ENCODE results near the gene POLD2.
"Not testable (repeated sequence)": the region's sequence is repeated elsewhere in the genome, so short reads cannot be mapped to it uniquely, and the experiment has no call there.

POLD2 gene

DNA sequence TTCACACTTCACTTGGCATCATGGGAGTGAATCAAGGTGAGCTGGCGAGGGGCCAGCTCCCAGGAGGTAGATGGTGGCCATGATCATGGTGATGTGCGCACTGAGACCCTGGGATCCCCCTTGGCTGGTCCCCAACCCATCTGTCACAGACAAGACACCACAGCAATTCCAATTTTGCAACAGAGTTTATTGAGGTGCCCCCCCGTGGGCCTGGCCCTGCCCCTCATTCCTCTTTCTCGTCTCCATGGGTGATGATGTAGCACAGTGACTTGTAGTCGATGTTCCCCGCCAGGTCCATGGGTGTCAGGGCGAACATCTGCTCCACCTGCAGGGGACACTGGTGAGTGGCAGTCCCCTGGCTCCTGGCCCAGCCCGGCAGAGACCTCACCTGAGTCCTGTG, 15.3 kb upstream of the POLD2 start:
- no peak for DNase-seq (ENCODE audit: low spot score)

DNA sequence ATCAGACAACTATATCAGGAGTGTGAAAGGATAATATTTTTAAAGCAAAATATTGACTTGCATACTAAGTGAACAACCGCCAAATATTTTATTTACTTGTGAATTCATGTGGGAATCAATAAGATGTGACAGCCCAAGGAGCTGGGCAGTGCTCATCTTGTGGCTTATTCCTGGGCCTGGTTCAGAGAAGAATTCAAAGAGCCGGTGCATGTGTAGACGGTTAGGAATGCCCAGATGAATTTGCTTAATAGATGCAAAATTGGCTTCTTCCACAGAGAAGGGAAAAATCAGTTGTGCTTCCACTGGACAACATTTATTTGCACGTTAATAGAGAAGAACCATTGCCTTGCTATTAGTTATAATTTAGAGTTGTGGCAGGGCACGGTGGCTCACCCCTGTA, 13.4 kb upstream of the POLD2 start:
- no peak for DNase-seq (ENCODE audit: low spot score)

DNA sequence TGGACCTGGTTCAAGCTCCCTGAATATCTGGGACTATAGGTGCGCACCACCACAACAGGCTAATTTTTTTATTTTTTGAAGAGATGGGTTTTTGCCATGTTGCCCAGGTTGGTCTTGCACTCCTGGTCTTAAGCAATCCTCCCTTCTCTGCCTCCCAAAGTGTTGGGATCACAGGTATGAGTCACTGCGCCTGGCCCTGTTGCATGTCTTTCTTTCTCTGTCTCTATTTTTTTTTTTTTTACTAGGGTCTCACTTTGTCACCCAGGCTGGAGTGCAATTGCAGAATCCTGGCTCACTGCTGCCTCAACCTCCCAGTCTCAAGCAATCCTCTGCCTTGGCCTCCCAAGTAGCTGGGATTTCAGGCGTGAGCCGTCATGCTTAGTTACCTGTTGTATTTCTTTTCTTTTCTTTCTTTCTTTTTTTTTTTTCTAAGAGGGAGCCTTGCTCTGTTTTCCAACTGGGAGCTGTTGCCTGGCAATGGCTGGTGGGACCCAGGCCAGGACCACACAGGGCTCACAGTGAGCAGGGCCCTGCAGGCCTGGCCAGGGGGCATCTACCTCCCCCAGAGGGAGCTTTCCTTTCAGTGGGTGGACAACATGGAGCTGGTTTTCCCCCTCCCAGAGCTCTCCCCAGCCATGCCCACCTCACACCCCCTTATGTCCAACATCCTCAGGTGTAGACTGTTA, 11.7 kb upstream of the POLD2 start:
- DNase-seq (ENCODE audit: low spot score), result no peak

DNA sequence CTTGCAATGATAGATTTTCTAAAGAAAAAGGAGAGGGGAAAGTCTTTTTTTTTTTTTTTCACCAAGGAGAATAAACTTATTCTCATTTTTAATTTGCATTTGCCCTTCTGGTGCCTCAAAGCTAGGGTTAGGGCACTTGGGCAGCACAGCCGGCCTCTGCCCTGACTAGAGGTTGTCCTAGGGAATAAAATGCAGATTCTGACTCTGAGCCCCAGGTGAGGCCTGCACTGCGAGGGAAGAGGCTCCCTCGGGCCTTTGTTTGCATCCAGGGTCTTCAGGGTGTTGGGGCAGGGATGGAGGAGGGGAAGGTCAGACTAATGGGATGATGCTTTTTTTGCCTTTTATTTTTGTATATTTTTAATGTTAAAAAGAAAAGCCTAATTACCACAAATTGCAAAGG, 9.9 kb upstream of the POLD2 start:
- no peak for DNase-seq (ENCODE audit: low spot score)

DNA sequence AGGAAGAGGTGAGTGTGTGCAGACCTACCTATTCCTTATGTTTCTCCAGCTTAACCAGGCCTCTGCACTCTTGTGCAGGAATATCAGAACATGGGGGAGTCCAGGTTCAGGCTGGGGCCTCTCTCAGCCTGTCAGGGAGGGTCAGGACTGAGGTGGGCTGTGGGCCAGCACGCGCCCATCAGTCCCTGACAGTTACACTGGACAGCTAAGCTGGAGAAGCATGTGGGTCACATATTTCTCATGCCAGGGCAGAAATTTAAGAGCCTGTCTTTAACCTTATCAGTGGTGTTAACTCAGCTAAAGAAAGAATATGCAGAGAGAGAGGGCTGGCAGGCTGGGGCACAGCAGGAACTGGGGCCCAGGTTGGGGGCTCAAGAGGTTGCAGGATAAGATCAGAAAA, 8.7 kb upstream of the POLD2 start:
- DNase-seq (ENCODE audit: low spot score), result no peak

DNA sequence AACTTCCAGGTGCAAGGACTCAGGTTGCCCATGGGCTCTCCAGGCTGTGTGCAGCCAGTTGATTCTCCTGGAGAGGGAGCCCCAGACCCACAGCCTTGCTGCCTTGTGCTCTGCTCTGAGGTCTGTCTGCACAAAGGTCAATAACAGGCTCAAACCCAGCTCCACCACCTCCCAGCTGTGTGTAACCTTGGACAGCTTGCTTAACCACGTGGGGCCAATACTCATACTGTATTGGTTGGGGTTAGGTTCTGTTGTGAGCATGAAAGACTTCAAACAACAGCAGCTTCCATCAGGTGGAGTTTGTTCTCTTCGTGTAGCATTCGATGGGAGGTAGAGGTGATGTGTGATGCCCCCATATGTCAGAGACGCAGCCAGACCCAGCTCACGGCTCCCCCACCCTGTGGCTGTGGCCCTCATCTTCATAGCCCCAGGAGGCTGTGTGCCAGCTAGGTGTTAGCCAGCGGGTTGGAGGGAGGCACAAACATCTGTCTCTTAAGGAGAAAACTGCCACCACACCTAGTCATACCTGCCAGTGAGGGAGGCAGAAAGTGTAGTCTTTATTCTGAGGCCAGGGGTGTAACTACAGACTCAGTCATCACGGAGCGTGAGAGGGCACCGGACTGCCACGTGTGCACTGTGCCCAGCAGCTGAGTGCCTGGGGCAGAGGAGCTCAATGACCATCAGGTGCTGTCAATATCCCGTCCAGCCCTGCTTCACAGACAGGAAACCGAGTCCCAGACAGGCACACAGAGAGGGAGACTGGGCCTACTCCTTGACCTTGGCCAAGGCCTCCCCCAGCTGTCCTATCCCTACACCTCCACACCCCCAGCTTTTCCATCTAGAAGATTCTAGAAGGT, 8.1 kb upstream of the POLD2 start:
- DNase-seq (ENCODE audit: low spot score), result no peak

DNA sequence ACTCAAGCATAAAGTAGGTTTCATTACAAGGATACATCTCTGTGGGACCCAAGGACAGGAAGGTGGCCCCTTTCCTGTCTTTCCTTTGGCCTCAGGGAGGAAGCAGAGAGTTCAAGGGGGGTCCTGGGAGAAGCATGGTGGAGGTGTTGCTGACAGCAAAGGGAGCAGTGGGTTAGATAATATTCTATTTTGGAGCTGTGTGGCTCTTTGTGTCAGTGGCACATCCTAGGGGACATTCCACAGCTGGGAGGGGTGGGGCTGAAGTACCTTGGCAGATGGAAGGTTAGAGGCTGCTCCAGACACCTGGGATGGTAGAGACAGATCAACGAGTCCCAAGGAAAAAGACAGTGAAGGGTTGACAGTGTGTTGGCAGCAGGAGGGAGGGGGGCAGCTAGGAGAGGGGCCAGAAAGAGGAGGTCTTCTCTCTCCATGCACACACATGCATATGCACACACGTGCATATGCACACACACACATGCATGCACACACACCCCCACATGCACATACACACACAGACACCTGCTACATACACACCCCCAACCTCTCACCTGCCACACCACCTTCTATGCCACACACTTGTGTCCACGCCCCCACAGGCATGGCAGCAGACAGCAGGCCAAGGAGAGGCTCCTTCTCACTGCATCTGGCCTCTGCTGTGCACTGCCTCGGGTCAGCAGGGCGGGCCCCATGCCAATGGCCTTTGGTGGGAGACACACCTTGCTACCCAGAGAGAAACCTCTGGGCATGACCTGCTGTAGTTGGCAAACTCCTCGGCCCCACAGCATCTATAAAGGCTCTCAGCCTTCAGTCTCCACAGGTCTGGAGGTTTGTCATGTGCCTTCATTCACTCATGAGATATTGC, 5.6 kb upstream of the POLD2 start:
- no peak for DNase-seq (ENCODE audit: low spot score)

DNA sequence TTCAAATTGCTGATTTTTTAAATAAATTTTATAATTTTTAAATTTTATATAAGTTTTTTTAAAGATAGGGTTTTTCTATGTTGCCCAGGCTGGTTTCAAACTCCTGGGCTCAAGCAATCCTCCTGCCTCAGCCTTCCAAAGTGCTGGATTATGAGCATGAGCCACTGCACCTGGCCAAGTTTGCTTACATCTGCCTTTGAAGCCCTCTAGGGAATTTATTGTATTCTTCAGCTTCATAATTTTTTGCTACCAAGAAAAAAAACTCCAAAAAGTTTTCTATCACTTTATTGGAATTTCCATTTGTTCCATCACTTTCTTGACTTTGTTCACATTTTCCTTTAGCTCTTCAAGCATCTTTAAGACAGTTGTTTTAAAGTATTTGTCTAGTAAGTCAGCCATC, 3.8 kb upstream of the POLD2 start:
- no peak for DNase-seq (ENCODE audit: low spot score)

DNA sequence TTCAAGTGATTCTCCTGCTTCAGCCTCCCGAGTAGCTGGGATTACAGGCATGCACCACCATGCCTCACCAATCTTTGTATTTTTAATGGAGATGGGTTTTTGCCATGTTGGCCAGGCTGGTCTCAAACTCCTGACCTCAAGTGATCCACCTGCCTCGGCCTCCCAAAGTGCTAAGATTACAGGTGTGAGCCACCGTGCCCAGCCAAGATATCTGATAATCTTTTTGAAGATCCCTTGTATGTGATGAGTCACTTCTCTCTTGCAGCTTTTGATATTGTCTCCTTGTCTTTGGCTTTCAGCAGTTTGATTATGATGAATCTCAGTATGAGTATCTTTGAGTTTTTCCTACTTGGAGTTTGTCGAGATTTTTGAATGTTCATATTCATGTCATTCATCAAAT, 3.2 kb upstream of the POLD2 start:
- DNase-seq (ENCODE audit: low spot score), result not testable (repeated sequence)

DNA sequence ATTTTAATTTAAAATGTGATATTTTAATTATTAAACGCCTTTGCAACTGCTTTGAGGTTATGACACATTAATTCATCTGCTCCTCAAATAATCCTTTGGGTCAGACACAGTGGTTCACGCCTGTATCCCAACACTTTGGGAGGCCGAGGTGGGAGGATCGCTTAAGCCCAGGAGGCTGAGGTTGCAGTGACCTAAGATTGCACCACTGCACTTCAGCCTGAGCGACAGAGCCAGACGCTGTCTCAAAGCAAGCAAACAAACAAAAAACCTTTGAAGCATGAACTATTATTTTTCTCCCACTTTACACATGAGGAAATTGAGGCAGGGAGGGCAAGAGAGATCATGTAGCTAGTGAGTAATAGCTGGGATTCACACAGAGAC, 1.5 kb upstream of the POLD2 start:
- no peak for DNase-seq (ENCODE audit: low spot score)

DNA sequence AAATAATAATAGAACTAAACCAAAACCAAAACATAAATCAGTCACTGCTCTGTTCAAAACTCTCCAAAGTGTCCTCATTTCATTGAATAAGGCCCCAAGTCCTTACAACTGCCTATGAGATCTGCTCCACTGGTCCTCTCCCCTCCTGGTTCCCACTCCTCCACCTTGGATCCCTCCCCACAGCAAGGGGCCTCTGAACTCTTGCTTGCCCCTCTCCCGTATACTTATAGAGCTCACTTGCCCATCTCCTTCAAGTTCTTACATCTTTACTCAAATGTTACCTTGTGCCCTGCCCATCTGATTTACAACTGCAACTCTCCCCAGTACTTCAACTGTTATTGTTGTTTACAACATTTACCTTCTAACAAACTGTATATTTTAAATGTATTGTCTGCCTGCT, 819 bp downstream of the POLD2 start:
- no peak for DNase-seq (ENCODE audit: low spot score)

DNA sequence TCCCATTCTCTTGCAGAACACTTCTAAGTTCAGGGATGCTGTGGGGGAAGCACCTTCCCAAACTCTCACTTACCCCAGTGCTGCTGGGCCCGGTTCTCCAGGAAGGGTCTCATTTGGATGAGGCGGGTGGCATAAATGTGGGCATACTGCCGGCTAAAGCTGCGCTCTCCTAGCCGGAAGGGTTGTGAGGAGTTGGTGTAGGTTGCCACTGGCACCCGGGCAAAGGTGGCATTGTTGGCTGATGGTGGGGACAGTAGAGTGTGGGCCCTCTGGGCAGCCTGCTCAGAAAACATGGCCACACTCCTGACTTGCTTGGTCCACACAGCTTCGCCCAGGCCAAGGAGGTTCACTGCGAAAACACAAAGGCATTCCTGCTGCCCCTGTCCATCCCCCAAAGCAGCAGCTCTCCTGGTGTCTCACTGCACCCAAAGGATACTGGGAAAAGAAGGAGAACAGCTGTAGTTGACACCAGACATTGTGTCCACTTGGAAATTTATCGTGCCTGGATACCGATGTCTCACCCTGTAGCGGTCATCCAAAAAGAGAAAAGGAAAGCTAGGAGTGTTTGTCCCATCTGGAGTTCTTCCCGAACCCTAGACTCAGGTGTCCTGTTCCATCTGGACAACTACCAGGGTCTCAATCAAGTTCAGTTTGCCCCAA, 1.5 kb downstream of the POLD2 start:
- no peak for DNase-seq (ENCODE audit: low spot score)

DNA sequence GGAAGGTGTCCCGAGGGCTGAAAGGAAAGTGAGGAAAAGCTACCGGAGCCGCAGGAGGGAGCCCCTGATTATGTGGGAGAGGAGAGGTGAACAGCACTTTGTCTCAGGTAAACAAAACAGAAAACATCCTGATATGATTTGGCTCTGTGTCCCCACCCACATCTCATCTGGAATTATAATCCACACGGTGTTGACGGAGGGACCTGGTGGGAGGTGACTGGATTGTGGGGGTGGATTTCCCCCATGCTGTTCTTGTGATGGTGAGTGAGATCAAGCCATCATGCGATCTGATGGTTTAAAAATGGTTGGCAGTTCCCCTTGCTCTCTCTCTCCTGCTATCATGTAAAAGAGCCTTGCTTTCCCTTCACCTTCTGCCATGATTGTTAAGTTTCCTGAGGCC, 3.0 kb downstream of the POLD2 start:
- DNase-seq (ENCODE audit: low spot score), result no peak

DNA sequence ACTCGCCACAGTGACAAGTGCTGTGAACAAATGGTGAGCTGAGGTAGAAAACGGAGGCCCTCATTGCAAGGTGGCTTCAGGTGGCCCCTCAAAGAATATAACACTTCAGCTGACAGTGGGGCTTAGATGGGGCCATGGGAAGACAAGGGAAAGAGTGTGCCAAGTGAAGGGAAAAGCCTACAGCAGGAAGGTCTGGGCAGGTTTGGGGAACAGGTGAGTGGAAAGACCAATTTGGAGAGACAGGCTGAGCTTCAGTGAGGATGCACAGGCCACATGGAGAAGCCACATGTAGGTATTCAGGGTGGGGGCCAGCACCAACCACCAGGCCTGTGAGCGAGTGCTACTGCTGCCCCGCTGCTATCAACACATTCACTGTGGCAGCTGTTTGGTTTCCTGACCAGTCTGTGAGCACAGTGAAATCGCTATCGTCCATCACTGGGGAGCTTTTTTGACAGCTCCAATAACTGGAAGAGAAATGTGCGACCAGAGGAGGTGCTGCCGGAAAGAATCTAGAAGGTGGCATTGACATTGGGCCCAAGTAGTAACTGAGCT, 3.4 kb downstream of the POLD2 start:
- no peak for DNase-seq (ENCODE audit: low spot score)

DNA sequence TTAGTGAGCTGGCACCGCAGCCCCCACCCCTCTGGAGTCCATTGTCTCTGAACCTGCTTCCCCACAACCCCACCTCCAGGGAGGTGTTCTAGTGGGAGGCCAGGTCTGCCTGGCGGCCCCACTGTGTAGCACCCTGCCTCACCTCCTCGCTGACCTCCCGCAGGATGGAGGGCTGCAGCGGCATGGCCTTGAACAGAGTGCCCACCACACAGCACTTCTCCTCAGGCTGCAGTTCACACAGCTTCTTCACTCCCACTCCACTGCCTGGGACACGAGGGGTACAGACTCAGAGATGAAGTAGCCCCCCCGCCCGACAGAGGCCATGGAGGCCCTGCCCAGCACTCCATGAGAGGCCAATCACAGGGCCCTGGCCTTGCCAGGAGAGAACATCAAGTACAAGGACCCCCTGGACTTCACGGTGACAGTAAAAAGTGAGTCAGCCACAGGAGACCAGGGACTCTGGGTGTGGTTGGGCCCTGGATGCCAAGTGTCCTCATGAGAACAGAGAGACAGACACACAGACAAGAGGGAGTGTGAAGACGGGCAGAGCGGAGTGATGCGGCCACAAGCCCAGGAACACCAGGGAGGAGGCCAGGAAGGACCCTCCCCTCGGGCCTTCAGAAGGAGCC, 5.4 kb downstream of the POLD2 start:
- DNase-seq (ENCODE audit: low spot score), result no peak

DNA sequence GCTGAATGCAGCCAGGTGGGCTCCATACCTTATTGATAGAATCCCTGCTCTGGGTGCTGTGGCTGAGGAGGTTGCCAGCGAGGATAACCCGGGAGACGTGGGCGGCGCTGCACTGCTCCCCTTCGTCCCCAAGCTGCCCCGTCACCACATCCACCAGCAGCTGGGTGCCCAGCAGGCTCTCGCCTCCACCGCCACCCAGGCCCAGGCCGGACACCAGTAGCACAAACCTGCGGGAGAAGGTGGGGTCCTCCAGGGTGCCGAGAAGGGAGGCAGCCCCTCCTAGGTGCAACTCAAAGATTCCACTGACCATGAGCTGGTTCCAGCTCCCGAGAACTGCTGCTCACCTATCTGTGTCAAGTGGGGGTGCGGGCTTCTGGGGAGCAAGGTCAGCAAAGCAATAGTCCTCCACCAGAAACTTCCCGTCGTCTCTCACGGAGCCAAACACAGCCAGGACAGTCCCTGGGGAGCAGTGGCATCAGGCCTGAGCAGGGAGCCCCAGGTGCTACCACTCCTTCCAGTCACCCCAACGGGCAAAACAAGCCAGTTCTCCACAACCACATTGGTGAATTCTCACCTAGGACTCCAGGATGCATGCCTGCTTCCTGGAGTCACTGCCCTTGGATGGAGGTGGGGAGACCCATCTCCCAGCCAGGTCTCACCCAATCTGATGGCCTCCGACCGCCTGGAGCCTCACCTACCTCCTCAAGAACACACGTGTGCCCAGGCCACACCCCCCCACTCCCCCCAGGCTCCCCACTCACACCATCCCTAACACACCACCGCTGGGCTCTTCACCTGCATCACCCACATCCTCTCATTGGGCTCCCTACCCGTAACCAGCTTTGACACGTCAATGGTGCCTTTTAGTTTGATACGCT, 6.3 kb downstream of the POLD2 start:
- DNase-seq (ENCODE audit: low spot score), result no peak

DNA sequence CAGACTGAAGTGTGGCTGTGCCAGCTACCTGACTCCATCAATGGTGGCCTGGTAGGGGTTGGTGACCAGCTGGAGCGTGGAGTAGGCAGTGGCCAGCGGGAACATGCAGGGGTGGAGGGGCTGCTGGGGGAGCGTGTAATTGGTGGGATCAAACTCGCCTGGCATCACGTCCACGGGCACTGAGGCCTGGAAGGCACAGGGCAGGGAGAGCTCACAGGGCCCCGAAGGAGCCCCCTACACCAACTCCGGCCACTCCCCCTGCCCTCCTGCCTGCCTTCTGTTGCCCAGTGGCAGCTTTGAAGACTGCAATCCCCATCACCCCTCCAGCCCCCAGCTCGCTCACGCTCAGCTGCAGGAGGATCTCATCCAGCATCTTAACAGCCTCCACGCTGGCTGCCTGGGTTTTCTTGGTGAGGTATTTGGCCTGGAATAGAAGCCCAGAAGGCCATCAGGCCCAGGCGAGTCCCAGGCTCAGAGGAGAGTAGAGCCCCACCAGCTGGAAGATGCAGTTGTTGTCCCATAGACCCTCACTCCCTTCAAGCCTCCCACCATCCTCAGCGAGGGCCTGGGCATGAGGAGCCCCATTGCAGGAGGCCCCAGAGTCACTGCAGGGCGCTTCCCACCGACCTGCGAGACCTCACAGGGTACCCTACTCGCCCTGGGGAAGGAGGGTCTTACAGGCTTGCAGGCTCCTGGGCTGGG, 7.1 kb downstream of the POLD2 start:
- no peak for DNase-seq (ENCODE audit: low spot score)

DNA sequence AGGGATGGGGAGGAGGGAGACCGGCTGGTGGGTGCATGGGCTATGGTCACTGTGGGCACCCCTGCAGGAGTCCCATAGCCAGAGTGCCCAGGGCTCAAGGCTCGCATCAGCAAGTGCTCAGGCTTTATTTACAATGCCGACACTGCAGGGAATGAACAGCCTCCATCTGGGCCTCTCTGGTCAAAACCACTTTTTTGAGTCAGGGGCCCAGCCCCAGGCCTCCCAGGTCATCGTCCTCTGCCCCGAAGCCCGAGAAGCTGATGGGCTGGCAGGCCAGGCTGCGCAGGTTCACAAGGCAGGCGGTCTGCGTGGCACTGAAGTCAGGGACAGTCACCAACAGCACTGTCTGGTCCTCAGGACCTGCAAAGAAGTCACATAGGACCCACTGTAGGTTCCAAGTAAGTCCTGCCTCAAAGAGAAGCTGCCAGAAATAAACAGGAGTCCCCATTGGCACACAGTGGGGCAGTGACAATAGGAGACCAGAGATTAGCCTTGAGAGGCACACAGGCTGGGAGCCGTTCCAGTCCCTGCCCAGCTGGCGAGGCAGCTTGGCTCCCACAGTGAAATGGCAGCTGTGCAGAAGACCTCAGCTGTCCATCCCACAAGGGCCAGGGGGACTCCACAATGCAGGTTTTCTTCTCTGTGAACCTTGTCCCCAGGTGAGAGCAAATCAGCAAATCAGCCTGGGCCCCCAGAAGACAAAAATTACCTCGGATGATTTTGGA, 8.6 kb downstream of the POLD2 start:
- no peak for DNase-seq (ENCODE audit: low spot score)

DNA sequence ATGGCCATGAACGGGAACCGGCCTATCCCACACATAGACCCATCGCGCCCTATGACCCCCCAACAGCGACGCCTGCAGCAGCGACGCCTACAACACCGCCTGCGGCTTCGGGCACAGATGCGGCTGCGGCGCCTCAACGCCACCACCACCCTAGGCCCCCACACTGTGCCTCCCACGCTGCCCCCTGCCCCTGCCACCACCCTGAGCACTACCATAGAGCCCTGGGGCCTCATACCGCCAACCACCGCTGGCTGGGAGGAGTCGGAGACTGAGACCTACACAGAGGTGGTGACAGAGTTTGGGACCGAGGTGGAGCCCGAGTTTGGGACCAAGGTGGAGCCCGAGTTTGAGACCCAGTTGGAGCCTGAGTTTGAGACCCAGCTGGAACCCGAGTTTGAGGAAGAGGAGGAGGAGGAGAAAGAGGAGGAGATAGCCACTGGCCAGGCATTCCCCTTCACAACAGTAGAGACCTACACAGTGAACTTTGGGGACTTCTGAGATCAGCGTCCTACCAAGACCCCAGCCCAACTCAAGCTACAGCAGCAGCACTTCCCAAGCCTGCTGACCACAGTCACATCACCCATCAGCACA, 9.5 kb downstream of the POLD2 start:
- no peak for DNase-seq (ENCODE audit: low spot score)

Data from kidney capillary endothelial cell (primary cell).